Measurements from ENCODE around the gene TMEM108.

- TF ChIP-seq CTCF (IDR thresholded peaks at IDR 0.05; ENCODE audit: low read depth, low read length, poor library complexity, severe bottlenecking) = no peak
- no peak for TF ChIP-seq EZH2phosphoT487 (IDR thresholded peaks at IDR 0.05; ENCODE audit: borderline replicate concordance, low read length)
These were observed 220.2 kb downstream of the TMEM108 start for GRCh38 chr3:133258358-133258757.
